ENCODE results near the gene VHLL.

VHLL gene

GRCh38 chr1:156251527-156251926 lies 47.6 kb downstream of the VHLL start:
- Histone ChIP-seq H3K4me2 (ENCODE audit: low read depth, low read length, poor library complexity, severe bottlenecking) (no peak overlapping the region), H3K79me2 (ENCODE audit: insufficient read depth, low read length) (no peaks in the 10 kb centered on the region), H3K27me3 (ENCODE audit: low read length) (no peaks in the 10 kb centered on the region), H2AFZ (ENCODE audit: low read depth, low read length, severe bottlenecking) (no peak overlapping the region), H3F3A (ENCODE audit: insufficient read depth) (no peaks in the 10 kb centered on the region), H3K9me2 (replicated peaks; ENCODE audit: insufficient read depth, low read length) (no peaks in the 10 kb centered on the region), H3K9me3 (ENCODE audit: insufficient read depth, low read length) (no peaks in the 10 kb centered on the region), H4K20me1 (ENCODE audit: low read depth, low read length) (no peaks in the 10 kb centered on the region), H3K9ac (ENCODE audit: low read length) (no peak overlapping the region), H3K27ac (ENCODE audit: low read depth, low read length) (no peak overlapping the region), H3K36me3 (ENCODE audit: low read length) (no peaks in the 10 kb centered on the region), H3K4me3 (ENCODE audit: insufficient read depth, low read length, poor library complexity, severe bottlenecking) (no peak overlapping the region)
- no peak for TF ChIP-seq CTCF (IDR thresholded peaks at IDR 0.05; ENCODE audit: insufficient read depth, low read length, poor library complexity, severe bottlenecking)
- TF ChIP-seq EZH2phosphoT487 (conservative IDR thresholded peaks at IDR 0.05; ENCODE audit: low read length) = no peak

- TF ChIP-seq EZH2phosphoT487 (conservative IDR thresholded peaks at IDR 0.05; ENCODE audit: low read length) (no peak), CTCF (IDR thresholded peaks at IDR 0.05; ENCODE audit: insufficient read depth, low read length, poor library complexity, severe bottlenecking) (no peak)
- Histone ChIP-seq H3F3A (ENCODE audit: insufficient read depth) (no peaks in the 10 kb centered on the region), H3K27ac (ENCODE audit: low read depth, low read length) (no peak overlapping the region), H3K9ac (ENCODE audit: low read length) (no peak overlapping the region), H3K4me2 (ENCODE audit: low read depth, low read length, poor library complexity, severe bottlenecking) (no peak overlapping the region), H3K9me2 (replicated peaks; ENCODE audit: insufficient read depth, low read length) (no peaks in the 10 kb centered on the region), H3K36me3 (ENCODE audit: low read length) (no peaks in the 10 kb centered on the region), H3K79me2 (ENCODE audit: insufficient read depth, low read length) (no peaks in the 10 kb centered on the region), H4K20me1 (ENCODE audit: low read depth, low read length) (no peaks in the 10 kb centered on the region), H2AFZ (ENCODE audit: low read depth, low read length, severe bottlenecking) (no peak overlapping the region), H3K27me3 (ENCODE audit: low read length) (no peaks in the 10 kb centered on the region), H3K9me3 (ENCODE audit: insufficient read depth, low read length) (no peaks in the 10 kb centered on the region), H3K4me3 (ENCODE audit: insufficient read depth, low read length, poor library complexity, severe bottlenecking) (no peak overlapping the region)
Measured at GRCh38 chr1:156249593-156249992, 49.5 kb downstream of the VHLL start.

Data from SU-DHL-6 (cell line).